GM12878 (cell line): Measurements from ENCODE around the gene CA11. TPM values are rescaled to one million over a fixed set of nuclear protein-coding genes. Genes with fewer than 3 reads are reported as not detected.

Experiments used
- ATAC-seq: fragments of 200-7000 bp; cut with Tn5 transposase; 3 replicates; pipeline ENCODE4 v1.9.1; 2020; ENCODE audit warnings: mild to moderate bottlenecking, moderate library complexity
- BruUV-seq: library from RNA; stranded (reverse); fragments of 400-500 nt; replicated peaks from 2 replicates; lab custom pipeline; 2021; lab: Mats Ljungman, UMichigan
- CTCF ChIA-PET: fragments of 300-600 bp; sonication (Branson Sonifier 250); formaldehyde crosslinking; extraction: SDS; loops from one replicate; lab custom pipeline; 2021; ENCODE audit warnings: inconsistent platforms; lab: Yijun Ruan, JAX
- POLR2A ChIA-PET: fragments of 350-600 bp; formaldehyde crosslinking; extraction: SDS; loops from one replicate; lab custom pipeline; 2021; ENCODE audit warnings: inconsistent platforms; lab: Charles Lee
- RAD21 ChIA-PET: fragments of 300-600 bp; sonication (Branson Sonifier 250); formaldehyde crosslinking; loops from one replicate; lab custom pipeline; 2023; ENCODE audit warnings: antibody characterized with exemption; ENCODE audit not compliant: unreplicated experiment; lab: Charles Lee
- SMC1A ChIA-PET: fragments of 300-600 bp; sonication (Branson Sonifier 250); formaldehyde crosslinking; loops from one replicate; lab custom pipeline; 2023; ENCODE audit not compliant: unreplicated experiment, uncharacterized antibody; lab: Charles Lee
- DNase-seq: peaks from one replicate; pipeline ENCODE4 v3.0.0-alpha.2; 2011; ENCODE audit warnings: low read depth, low spot score
- FAIRE-seq: peaks from 3 replicates; lab custom pipeline; 2011; peaks lifted over from hg19 to GRCh38; lab: Jason Lieb, UNC
- H2AFZ ChIP-seq: 2 replicates; pipeline ENCODE4 v1.6.0; 2011; ENCODE audit warnings: low read depth, low read length, control low read depth; ENCODE audit not compliant: control insufficient read depth
- H3K27ac ChIP-seq: 2 replicates; pipeline ENCODE4 v1.5.1; 2011; ENCODE audit warnings: control low read depth; ENCODE audit not compliant: control insufficient read depth, insufficient read depth
- H3K27me3 ChIP-seq, 2 experiments: replicated peaks in 1 of 2; 2 replicates each; pipeline versions ENCODE4 v1.6.0 to v1.6.1; 2011; ENCODE audit warnings: low read length in 1 of 2; ENCODE audit not compliant: control insufficient read depth in 2 of 2, insufficient read depth in 2 of 2
- H3K36me3 ChIP-seq, 2 experiments: 2 replicates each; pipeline ENCODE4 v1.5.1; 2011; ENCODE audit warnings: low read length in 1 of 2; ENCODE audit not compliant: control insufficient read depth in 2 of 2, insufficient read depth in 2 of 2
- H3K4me1 ChIP-seq: 2 replicates; pipeline ENCODE4 v1.6.1; 2011; ENCODE audit warnings: mild to moderate bottlenecking, low read length, moderate library complexity, mixed read lengths; ENCODE audit not compliant: control insufficient read depth, insufficient read depth
- H3K4me2 ChIP-seq: 2 replicates; pipeline ENCODE4 v1.6.0; 2011; ENCODE audit warnings: control low read depth; ENCODE audit not compliant: control insufficient read depth, insufficient read depth
- H3K4me3 ChIP-seq: fragments of 200-600 bp; sonication (generic); 2 replicates; pipeline ENCODE4 v1.5.1; 2016
- H3K79me2 ChIP-seq: 2 replicates; pipeline ENCODE4 v1.6.0; 2011; ENCODE audit warnings: low read length; ENCODE audit not compliant: control insufficient read depth, insufficient read depth
- H3K9ac ChIP-seq: 2 replicates; pipeline ENCODE4 v1.8.0; 2011; ENCODE audit warnings: low read length, control low read depth, mixed read lengths; ENCODE audit not compliant: control insufficient read depth, insufficient read depth
- H3K9me3 ChIP-seq: replicated peaks from 3 replicates; pipeline ENCODE4 v1.5.1; 2011; ENCODE audit warnings: mild to moderate bottlenecking, low read length; ENCODE audit not compliant: control insufficient read depth, insufficient read depth
- H4K20me1 ChIP-seq: 2 replicates; pipeline ENCODE4 v1.6.0; 2011; ENCODE audit not compliant: control insufficient read depth, insufficient read depth
- ETV6 ChIP-seq, 2 experiments: fragments of 450-650 bp in 1 of 2; IDR thresholded peaks in 1 of 2; conservative IDR thresholded peaks in 1 of 2; 2 replicates each; pipeline ENCODE4 v1.6.1; 2014; ENCODE audit warnings: antibody characterized with exemption in 1 of 2, borderline replicate concordance in 1 of 2, low read depth in 1 of 2, mild to moderate bottlenecking in 1 of 2, moderate library complexity in 1 of 2
- POLR2A ChIP-seq: IDR thresholded peaks from 2 replicates; pipeline ENCODE4 v1.6.1; 2011; ENCODE audit warnings: low read depth, mild to moderate bottlenecking, low read length
- TAF1 ChIP-seq: IDR thresholded peaks from 2 replicates; pipeline ENCODE4 v1.6.1; 2011; ENCODE audit warnings: mild to moderate bottlenecking, low read depth, low read length, borderline replicate concordance
- YBX1 ChIP-seq: fragments of 450-650 bp; IDR thresholded peaks from 2 replicates; pipeline ENCODE4 v1.6.1; 2016; ENCODE audit warnings: antibody characterized with exemption
- ZZZ3 ChIP-seq: IDR thresholded peaks from 2 replicates; pipeline ENCODE4 v1.6.1; 2011; ENCODE audit warnings: low read depth; ENCODE audit not compliant: control insufficient read depth, insufficient read length
- WGBS: methylation state at CpG from one replicate; pipeline ENCODE4 v1.1.6; 2016; ENCODE audit warnings: low lambda C conversion rate; ENCODE audit not compliant: insufficient replicate concordance, insufficient coverage; ENCODE audit errors: missing lambda C conversion rate; 5-methylcytosine and 5-hydroxymethylcytosine counted together
- in situ Hi-C: fragments of 300-500 bp; cut with MboI; formaldehyde crosslinking; loops from 9 replicates; pipeline ENCODE4 v1.14.3; 2018; ENCODE audit warnings: mixed read lengths
- intact Hi-C: fragments of 100-400 bp; cut with micrococcal nuclease; formaldehyde crosslinking; loops from one replicate; pipeline ENCODE4 v1.14.2; 2022; ENCODE audit not compliant: unreplicated experiment
- polyA plus RNA-seq, 11 experiments: library from polyadenylated mRNA; depleted of rRNA in 4 of 11; unstranded in 6 of 11; stranded (reverse) in 5 of 11; fragments of >200 nt; fragmentation: Nextera tagmentation in 4 of 11; fragmentation: Illumina TruSeq in 1 of 11; extraction: Ambion mirVana in 4 of 11; extraction: Trizol in 1 of 11; gene quantifications; 1 replicate in 1 of 11; 2 replicates in 10 of 11; pipeline versions ENCODE4 v1.2.1 to v1.2.3, GENCODE V29; 2011 to 2016; ENCODE audit warnings: inconsistent platforms in 2 of 11, missing spikeins in 2 of 11, low read depth in 1 of 11
- total RNA-seq, 4 experiments: library from RNA; depleted of rRNA in 3 of 4; stranded (reverse); fragments of >200 nt in 3 of 4; fragmentation: Illumina TruSeq in 1 of 4; extraction: Trizol in 1 of 4; gene quantifications; 2 replicates each; pipeline versions ENCODE4 v1.2.1 to v1.2.3, GENCODE V29; 2013 to 2021
- TF ChIP-seq, protein P1 (sequence below): fragments of 450-650 bp; IDR thresholded peaks from 2 replicates; pipeline ENCODE4 v1.6.1; 2017; ENCODE audit warnings: antibody characterized with exemption, mild to moderate bottlenecking, moderate library complexity
- TF ChIP-seq, protein P2 (sequence below): IDR thresholded peaks from 2 replicates; pipeline ENCODE4 v1.6.1; 2012; ENCODE audit warnings: improper control_type of control experiment, low read depth, low read length; ENCODE audit not compliant: insufficient replicate concordance

Gene CA11
- total and polyA plus RNA-seq, 10 of the 15 experiments (the other 5 are each of a cell fraction or from before 2014, with no cell fraction given): 1.7 to 7.5 (median 2.4) TPM

DNA sequence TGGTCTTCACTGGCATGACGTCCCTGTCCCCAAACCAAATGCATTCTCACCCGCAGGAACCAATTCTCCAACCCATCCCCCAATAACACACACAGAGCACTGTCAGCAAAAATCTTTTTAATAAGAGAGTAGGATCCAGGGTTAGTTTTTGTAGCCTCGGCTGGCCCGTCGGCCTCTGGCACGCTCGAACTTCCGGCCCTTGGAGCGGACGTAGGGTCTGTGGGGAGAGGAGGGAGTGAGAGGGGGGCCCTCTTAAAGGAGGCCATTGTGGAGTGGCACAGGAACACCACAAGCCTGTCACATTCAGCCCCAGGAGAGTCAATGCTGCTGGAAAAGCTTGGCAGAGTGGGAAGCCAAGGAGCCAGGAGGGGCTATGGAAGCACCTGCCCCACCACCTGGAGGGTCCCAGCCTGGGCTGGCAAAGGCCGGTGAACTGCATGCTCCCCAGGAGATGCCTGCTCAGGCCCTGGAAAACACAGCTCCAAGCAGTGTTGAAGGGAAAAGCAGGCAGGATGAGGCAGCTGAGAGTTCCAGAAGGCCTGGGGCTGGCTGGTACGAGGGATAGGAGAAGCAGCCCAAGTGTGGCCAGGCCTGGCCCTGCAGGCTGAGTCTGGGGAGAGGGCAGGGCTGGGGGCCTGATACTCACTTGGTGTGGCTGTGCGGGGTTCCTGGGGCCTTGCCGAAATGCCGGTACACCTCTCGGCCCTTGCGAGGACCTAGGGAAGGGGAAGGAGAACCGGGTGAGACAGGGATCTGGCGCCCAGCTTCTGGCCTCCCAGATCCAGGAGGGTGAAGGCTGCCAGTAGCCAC, 30.6 kb downstream of the CA11 start:
- Histone ChIP-seq H3K4me1 (peaks cover 12% of the 10 kb centered on the region), H3K4me2 (no peak overlapping the region), H3K9ac (no peak overlapping the region), H4K20me1 (peaks cover 15% of the 10 kb centered on the region), H3K27ac (no peak overlapping the region), H3K4me3 (no peak overlapping the region), H3K79me2 (peaks cover 46% of the 10 kb centered on the region), H3K9me3 (no peaks in the 10 kb centered on the region), H3K27me3 (no peaks in the 10 kb centered on the region), H3K36me3 (peaks cover 25 to 32% of the 10 kb centered on the region in 2 experiments), H2AFZ (no peak overlapping the region)
- CTCF ChIA-PET: no interaction called here
- SMC1A ChIA-PET: no interaction called here
- ATAC-seq: no peak
- DNase-seq: no peak
- WGBS: 78% methylated on average over 19 of the region's 19 CpGs
- POLR2A ChIA-PET: interaction anchor here (1.0 kb wide), 1 partner anchor 41 kb away, joined by 4 read pairs; no protein-coding TSS in a partner anchor
- TF ChIP-seq ETV6 (conservative IDR thresholded peaks at IDR 0.05 in 1 of 2, IDR thresholded peaks at IDR 0.05 in 1 of 2; ENCODE audit: borderline replicate concordance in 1 of 2, low read depth in 1 of 2) (no peak), POLR2A (peak; percentile 46; the same call in 1 of the 2 replicates), ZZZ3 (no peak), TAF1 (no peak), YBX1 (no peak)
- TF ChIP-seq, protein P1, sequence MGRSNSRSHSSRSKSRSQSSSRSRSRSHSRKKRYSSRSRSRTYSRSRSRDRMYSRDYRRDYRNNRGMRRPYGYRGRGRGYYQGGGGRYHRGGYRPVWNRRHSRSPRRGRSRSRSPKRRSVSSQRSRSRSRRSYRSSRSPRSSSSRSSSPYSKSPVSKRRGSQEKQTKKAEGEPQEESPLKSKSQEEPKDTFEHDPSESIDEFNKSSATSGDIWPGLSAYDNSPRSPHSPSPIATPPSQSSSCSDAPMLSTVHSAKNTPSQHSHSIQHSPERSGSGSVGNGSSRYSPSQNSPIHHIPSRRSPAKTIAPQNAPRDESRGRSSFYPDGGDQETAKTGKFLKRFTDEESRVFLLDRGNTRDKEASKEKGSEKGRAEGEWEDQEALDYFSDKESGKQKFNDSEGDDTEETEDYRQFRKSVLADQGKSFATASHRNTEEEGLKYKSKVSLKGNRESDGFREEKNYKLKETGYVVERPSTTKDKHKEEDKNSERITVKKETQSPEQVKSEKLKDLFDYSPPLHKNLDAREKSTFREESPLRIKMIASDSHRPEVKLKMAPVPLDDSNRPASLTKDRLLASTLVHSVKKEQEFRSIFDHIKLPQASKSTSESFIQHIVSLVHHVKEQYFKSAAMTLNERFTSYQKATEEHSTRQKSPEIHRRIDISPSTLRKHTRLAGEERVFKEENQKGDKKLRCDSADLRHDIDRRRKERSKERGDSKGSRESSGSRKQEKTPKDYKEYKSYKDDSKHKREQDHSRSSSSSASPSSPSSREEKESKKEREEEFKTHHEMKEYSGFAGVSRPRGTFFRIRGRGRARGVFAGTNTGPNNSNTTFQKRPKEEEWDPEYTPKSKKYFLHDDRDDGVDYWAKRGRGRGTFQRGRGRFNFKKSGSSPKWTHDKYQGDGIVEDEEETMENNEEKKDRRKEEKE: no peak
- TF ChIP-seq, protein P2, sequence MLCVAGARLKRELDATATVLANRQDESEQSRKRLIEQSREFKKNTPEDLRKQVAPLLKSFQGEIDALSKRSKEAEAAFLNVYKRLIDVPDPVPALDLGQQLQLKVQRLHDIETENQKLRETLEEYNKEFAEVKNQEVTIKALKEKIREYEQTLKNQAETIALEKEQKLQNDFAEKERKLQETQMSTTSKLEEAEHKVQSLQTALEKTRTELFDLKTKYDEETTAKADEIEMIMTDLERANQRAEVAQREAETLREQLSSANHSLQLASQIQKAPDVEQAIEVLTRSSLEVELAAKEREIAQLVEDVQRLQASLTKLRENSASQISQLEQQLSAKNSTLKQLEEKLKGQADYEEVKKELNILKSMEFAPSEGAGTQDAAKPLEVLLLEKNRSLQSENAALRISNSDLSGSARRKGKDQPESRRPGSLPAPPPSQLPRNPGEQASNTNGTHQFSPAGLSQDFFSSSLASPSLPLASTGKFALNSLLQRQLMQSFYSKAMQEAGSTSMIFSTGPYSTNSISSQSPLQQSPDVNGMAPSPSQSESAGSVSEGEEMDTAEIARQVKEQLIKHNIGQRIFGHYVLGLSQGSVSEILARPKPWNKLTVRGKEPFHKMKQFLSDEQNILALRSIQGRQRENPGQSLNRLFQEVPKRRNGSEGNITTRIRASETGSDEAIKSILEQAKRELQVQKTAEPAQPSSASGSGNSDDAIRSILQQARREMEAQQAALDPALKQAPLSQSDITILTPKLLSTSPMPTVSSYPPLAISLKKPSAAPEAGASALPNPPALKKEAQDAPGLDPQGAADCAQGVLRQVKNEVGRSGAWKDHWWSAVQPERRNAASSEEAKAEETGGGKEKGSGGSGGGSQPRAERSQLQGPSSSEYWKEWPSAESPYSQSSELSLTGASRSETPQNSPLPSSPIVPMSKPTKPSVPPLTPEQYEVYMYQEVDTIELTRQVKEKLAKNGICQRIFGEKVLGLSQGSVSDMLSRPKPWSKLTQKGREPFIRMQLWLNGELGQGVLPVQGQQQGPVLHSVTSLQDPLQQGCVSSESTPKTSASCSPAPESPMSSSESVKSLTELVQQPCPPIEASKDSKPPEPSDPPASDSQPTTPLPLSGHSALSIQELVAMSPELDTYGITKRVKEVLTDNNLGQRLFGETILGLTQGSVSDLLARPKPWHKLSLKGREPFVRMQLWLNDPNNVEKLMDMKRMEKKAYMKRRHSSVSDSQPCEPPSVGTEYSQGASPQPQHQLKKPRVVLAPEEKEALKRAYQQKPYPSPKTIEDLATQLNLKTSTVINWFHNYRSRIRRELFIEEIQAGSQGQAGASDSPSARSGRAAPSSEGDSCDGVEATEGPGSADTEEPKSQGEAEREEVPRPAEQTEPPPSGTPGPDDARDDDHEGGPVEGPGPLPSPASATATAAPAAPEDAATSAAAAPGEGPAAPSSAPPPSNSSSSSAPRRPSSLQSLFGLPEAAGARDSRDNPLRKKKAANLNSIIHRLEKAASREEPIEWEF: no peak
- FAIRE-seq: no peak
- no TSS peak for BruUV-seq
- intact Hi-C loops: no loop called here
- in situ Hi-C loops: no loop called here
- RAD21 ChIA-PET: no interaction called here
